Activated T-cell treated with anti-CD3 and anti-CD28 coated beads, Interleukin-2, amount 50 U/mL, for 48 hours (primary cell): ENCODE measurements around the gene SMPDL3A.

ENCODE experiments used
- DNase-seq, 2 experiments: peaks; one replicate each; pipeline ENCODE4 v3.0.0-alpha.2; 2020

SMPDL3A gene

DNA sequence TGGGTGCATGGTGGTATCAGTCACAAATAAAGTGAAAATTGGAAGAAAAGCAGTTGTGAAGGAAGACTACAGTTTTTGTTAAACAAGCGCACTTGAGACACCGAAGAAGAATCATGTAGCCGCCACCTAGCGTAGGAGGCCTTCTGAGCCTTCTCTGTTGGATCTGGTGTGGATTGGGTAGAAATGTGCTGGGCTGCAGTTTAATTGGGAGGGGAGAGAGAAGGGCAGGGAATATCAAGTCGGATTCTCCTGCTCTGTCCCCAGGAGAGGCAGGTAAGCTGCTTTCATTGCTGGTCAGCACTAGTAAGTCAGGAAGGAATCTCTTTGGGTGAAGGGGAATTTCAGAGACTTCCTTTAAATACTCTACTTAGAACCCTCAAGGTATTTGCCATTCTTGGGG is 10.8 kb upstream of the SMPDL3A start:
- DNase-seq, result no peak

DNA sequence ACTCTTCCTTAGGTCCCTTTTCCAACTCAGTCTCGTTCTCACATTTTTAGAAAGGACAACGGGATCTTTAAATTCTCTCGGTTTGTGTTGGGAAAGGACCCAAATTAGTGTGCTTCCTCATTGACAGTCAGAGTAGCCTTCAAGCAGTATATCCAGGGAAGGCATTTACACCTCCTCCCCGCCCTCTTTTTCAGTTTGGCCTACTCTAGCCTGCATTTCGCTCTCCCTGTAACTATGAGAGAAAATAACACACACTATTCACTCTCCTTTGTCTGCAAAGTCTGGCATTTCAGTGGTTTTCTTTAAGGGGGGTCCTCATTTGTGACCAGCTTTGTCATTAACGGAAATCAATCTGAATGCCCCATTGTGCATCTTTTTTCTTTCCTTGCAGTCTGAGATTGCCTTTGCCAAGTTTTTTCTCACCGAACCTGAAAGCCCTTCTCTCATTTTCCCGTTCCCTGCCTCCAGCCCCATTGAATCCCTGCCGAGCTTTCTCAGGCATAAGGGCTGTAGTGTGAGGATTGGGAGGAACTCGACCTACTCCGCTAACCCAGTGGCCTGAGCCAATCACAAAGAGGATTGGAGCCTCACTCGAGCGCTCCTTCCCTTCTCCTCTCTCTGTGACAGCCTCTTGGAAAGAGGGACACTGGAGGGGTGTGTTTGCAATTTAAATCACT is 9.9 kb upstream of the SMPDL3A start:
- DNase-seq, result no peak

DNA sequence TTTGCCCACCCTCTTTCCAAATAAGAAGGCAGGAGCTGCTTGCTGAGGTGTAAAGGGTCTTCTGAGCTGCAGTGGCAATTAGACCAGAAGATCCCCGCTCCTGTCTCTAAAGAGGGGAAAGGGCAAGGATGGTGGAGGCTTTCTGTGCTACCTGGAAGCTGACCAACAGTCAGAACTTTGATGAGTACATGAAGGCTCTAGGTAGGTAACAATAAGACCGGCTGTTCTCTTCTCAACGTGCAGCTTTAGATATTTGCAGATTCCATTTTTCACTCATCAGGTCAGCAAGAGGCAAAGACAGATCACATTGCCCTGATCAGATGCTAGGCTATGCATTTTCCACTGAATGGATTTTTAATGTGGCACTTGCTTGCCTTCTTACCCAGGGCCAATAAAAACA is 9.4 kb upstream of the SMPDL3A start, which contains the start of gene FABP7:
Gene FABP7 (plus strand): TSS at position 50 of the 400 bp plus-strand sequence. CDS start 79 bp downstream, at position 129.
- no peak for DNase-seq

DNA sequence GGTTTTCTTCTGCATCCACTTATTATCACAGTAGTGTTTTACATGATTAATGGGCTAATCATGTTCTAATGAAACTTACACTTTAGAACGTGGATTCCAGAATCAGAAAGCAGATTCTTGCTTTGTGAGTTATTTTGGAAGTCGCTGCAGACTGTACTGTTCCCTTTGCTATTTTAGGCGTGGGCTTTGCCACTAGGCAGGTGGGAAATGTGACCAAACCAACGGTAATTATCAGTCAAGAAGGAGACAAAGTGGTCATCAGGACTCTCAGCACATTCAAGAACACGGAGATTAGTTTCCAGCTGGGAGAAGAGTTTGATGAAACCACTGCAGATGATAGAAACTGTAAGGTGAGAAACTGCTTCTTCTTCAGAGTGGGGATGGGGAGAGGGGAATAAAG is 8.9 kb upstream of the SMPDL3A start:
- no peak for DNase-seq

GRCh38 chr6:122781716-122782115 is 7.3 kb upstream of the SMPDL3A start:
- no peak for DNase-seq

DNA sequence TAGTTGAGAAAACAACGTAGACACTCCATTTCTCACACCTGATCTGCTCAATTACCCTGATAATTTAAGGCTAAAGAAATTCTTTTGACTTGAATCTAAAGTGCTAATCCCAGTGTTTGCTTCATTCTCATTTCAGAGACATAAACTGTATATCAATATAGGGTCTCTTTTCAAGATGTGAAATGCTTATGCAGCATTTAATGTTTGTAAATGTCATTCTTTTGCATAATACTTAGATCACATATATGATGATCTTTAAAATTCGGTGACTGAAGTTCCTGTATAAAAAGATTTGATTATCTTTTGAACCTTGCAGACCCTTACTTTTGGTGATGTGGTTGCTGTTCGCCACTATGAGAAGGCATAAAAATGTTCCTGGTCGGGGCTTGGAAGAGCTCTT is 5.7 kb upstream of the SMPDL3A start:
- DNase-seq, result no peak

GRCh38 chr6:122785891-122786290 is 3.2 kb upstream of the SMPDL3A start:
- DNase-seq, result no peak

- DNase-seq, result no peak
These were observed 1.3 kb upstream of the SMPDL3A start for GRCh38 chr6:122787721-122788120.

DNA sequence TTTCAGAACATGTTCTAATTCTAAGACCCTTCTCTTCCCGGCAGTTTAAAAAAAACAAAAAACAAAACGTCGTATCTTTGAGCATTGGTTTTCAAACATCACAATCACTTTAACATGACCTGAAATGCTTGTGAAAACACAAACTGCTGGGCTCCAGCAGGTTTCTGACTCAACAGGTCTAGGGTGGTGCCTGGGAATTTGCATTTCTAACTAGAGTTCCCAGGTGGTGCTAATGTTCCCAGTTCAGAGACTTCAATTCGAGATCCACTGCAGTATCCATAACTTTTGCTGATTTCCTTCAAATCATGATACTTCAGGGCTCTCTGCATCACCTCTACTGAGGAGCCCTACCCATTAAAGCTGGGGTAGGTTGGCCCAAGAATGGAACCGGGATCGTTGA is 850 bp upstream of the SMPDL3A start:
- no peak for DNase-seq

DNA sequence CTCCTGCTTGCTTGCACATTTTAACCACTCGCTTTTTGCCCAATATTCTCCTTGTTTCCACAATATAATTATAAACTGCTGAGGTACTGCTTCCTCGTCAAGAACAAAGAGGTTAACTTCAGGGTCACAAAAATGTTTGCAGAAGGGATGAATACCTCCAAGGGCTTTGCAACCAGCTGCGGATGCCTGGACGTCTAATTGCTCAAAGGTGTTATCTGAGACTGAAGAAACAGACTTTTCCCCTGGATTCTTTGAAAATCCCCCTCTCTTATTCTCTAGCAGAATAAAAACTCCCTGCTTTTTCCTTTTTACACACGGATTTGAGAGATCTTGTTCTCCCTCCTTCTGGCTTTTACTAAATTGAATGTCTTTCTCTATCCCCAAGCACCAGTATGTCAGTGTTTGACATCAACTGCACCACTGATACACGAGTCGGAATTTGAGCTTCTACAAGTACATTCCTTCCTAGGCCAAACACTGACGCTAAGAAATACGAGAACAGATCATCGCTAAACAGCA is 336 bp upstream of the SMPDL3A start:
- DNase-seq, result no peak

GRCh38 chr6:122790028-122790422 is 967 bp downstream of the SMPDL3A start:
- no peak for DNase-seq

- DNase-seq, result no peak
These were observed 1.6 kb downstream of the SMPDL3A start for GRCh38 chr6:122790423-122791309.

DNA sequence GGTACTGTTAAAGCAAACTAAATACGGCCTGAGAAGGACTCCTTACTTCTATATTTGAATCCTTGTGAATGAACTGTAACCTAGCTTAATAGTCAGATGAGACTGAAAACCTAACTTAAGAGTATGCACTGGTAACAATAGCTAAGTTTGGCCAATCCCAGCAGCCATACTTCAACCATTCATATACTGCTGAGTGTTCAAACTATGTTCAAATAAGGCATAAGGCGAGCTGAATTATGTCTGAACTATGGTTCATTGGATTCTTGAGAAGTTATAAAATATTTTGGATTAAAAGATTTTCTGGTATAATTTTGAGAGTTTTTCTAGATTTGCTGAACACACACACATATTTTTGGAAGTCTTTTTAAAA is 2.2 kb downstream of the SMPDL3A start:
- DNase-seq, result no peak

DNA sequence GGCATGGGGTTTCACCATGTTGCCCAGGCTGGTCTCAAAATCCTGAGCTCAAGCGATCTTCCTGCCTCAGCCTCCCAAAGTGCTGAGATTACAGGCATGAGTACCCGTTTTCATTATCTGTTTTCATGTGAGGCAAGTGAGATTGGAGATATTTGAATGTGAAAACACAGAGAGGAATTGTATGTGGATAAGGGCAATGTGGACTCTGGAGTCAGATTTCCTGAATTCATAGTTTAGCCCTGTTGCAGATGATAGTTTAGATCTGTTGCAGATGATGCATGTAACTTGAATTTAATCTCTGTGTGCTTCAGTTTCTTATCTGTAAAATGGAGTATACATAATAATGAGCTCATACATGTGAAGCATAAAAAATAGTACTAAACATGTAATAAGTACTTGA is 3.7 kb downstream of the SMPDL3A start:
- no peak for DNase-seq

DNA sequence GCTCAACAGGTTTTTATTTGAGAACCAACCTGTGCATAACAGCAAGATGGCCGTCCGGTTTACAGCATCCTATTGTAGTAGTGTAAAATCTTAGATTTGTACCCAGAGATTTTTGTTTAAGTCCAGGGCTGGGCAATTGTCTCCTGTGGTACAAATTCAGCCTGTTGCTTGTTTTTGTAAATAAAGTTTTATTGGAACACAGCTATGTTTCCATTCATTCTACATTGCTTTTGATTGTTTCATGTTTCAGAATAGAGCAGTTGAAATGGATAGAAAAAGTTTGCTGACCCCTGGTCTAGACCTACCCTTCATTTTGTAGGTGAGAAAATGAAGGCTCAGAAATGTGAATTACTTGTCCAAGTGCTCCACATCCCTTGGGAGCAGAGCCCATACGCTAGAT is 8.5 kb downstream of the SMPDL3A start:
- no peak for DNase-seq

DNA sequence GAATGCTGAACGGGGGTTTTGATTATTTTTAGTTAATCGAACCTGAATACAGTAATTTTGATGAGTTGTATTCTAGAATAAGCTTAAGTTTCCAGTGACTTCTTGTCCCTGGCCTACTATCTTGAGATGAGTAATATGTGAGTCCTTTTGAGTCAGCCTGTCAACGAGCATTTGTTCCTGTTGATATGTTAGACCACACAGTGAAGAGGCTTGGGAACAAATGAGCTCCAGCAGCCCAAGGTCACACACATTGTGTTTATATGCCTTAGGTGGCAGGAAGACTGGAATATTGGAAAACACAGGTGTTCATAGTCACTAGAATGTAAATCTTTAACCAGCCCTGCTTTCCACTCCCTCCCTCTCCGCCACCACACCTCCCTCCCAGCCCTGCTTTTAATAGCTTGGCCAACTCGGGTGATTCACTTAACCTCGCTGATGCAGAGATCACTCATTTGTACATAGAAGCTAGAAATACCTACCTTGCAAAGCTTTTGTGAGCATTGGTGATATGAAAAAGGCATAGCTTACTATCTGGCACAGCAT is 9.1 kb downstream of the SMPDL3A start:
- peak; percentile 35 to 49 for DNase-seq

DNA sequence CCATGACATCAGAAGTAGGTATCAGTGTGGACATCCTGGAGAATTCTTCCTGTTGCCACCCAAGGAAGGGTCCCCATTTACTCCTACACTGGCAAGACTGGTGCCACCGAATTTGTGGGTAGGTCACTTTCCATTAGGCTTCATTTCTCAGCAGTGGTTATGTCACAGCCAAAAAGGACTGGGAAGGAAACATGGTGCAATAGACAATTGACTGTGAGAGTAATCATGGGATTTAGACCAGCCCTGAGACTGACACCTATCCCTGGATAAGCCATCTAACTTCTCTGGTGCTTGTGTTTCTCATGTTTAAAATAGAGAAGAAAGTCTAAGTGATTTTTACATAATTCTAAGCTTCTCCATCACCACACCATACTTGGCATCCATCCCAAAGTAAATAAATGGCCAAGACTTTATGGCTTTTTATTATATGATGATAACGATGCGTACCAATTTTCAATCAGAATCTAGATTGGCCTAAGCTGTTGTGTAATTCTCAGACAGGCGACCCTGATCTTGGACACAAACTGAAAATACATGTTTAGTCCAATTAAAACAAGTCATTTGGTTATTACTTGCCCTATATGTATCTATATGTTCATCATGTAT is 10.2 kb downstream of the SMPDL3A start:
- DNase-seq, result no peak

DNA sequence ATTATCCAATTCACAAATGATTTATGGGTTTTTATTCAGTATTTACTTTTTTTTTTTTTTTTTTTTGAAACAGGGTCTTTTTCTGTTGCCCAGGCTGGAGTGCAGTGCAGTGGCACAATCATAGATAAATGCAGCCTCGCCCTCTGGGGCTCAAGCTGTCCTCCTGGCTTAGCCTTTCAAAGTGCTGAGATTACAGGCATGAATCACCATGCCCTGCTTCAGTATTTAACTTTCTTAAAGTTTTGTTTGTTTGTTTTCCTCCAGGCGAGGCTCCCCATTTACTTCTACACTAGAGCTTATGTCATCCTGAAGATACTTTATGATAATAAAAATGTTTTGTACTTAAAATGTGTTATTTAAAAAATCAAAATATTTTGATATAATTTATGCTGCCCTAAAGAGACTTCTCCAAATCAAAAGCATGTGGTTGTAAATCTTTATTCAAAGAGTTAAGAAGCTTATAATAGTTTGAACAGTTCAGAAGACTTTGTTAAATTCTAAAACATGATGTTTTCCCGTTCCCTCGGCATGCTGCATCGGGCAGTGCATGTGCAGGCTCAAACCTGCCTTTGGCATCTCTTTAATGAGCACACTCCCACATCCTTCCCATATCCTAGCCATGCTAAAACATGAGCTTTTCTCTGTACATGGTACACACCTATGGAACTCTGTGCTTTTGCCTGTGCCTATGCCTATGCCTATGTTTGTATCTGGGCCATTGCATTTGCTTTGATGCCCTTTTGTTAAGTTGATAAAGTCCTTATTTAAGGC is 11.0 kb downstream of the SMPDL3A start:
- no peak for DNase-seq

- DNase-seq, result no peak
These were observed 11.8 kb downstream of the SMPDL3A start for GRCh38 chr6:122800906-122801305.

- no peak for DNase-seq
These were observed 12.3 kb downstream of the SMPDL3A start for GRCh38 chr6:122801397-122801796.

GRCh38 chr6:122803171-122803661 is 14.2 kb downstream of the SMPDL3A start:
- DNase-seq, result no peak

- DNase-seq, result no peak
These were observed 16.0 kb downstream of the SMPDL3A start for GRCh38 chr6:122804962-122805485.
